OCI-LY7 (cell line): ENCODE data around the gene WNT10A. TPM values are rescaled to one million over a fixed set of nuclear protein-coding genes. Genes with fewer than 3 reads are reported as not detected.

Experiments
- BruUV-seq: library from RNA; stranded (reverse); fragments of 400-500 nt; replicated peaks from 2 replicates; lab custom pipeline; 2021; lab: Mats Ljungman, UMichigan
- CTCF ChIA-PET: fragments of 300-600 bp; sonication (Branson Sonifier 250); formaldehyde crosslinking; loops from one replicate; lab custom pipeline; 2022; ENCODE audit warnings: antibody characterized with exemption; ENCODE audit not compliant: unreplicated experiment; lab: Charles Lee
- POLR2A ChIA-PET: fragments of 300-600 bp; sonication (Branson Sonifier 250); formaldehyde crosslinking; loops from one replicate; lab custom pipeline; 2022; ENCODE audit warnings: antibody characterized with exemption; lab: Charles Lee
- DNase-seq: peaks from one replicate; pipeline ENCODE4 v3.0.0-alpha.2; 2015; ENCODE audit warnings: low spot score
- H2AFZ ChIP-seq: fragments of 200-600 bp; sonication (generic), shearing (Covaris generic); 2 replicates; pipeline ENCODE4 v1.6.1; 2014; ENCODE audit warnings: mild to moderate bottlenecking, antibody characterized with exemption, low read length, moderate library complexity
- H3K27ac ChIP-seq: fragments of 200-600 bp; sonication (generic); 2 replicates; pipeline ENCODE4 v1.5.1; 2014; ENCODE audit warnings: mixed run types, low read depth, mild to moderate bottlenecking, moderate library complexity, low read length, inconsistent platforms; ENCODE audit not compliant: poor library complexity, severe bottlenecking
- H3K36me3 ChIP-seq: fragments of 200-600 bp; sonication (generic); 2 replicates; pipeline ENCODE4 v1.6.1; 2014; ENCODE audit warnings: mild to moderate bottlenecking, antibody characterized with exemption, low read length, moderate library complexity, mixed read lengths; ENCODE audit not compliant: insufficient read depth
- H3K4me1 ChIP-seq: fragments of 200-600 bp; sonication (generic); 2 replicates; pipeline ENCODE4 v1.5.1; 2014; ENCODE audit warnings: mild to moderate bottlenecking, low read length; ENCODE audit not compliant: insufficient read depth, poor library complexity, severe bottlenecking
- H3K4me2 ChIP-seq: fragments of 200-600 bp; sonication (generic); 2 replicates; pipeline ENCODE4 v1.6.1; 2014; ENCODE audit warnings: mild to moderate bottlenecking, low read length
- H3K4me3 ChIP-seq: fragments of 200-600 bp; sonication (generic); 2 replicates; pipeline ENCODE4 v1.5.1; 2014; ENCODE audit warnings: mild to moderate bottlenecking, low read depth, low read length; ENCODE audit not compliant: poor library complexity, severe bottlenecking
- H3K79me2 ChIP-seq: fragments of 200-600 bp; sonication (generic); 2 replicates; pipeline ENCODE4 v1.6.1; 2016; ENCODE audit warnings: low read depth, mild to moderate bottlenecking, low read length, moderate library complexity, mixed read lengths; ENCODE audit not compliant: insufficient read depth
- H3K9me2 ChIP-seq: fragments of 200-600 bp; sonication (generic); 2 replicates; pipeline ENCODE4 v1.6.1; 2016; ENCODE audit warnings: mild to moderate bottlenecking, low read length, mixed read lengths; ENCODE audit not compliant: insufficient read depth
- H3K9me3 ChIP-seq: fragments of 200-600 bp; sonication (generic); 2 replicates; pipeline ENCODE4 v1.6.1; 2014; ENCODE audit warnings: mild to moderate bottlenecking, mixed run types, low read length, mixed read lengths
- H4K20me1 ChIP-seq: fragments of 200-600 bp; sonication (generic); 2 replicates; pipeline ENCODE4 v1.6.1; 2014; ENCODE audit warnings: mild to moderate bottlenecking, antibody characterized with exemption, low read length, moderate library complexity, mixed read lengths; ENCODE audit not compliant: insufficient read depth
- CTCF ChIP-seq: fragments of 200-600 bp; sonication (generic); conservative IDR thresholded peaks from 2 replicates; pipeline ENCODE4 v1.5.1; 2014; ENCODE audit warnings: mild to moderate bottlenecking, antibody characterized with exemption, low read length, moderate library complexity, mixed read lengths
- EZH2phosphoT487 ChIP-seq: fragments of 200-600 bp; sonication (generic); IDR thresholded peaks from 2 replicates; pipeline ENCODE4 v1.6.1; 2018; ENCODE audit warnings: low read depth, borderline replicate concordance, mild to moderate bottlenecking, mixed run types, antibody characterized with exemption, low read length, moderate library complexity, mixed read lengths
- intact Hi-C: fragments of 100-400 bp; cut with micrococcal nuclease; formaldehyde crosslinking; loops from one replicate; pipeline ENCODE4 v1.10.0; 2022; ENCODE audit not compliant: unreplicated experiment
- total RNA-seq, 2 experiments: library from RNA; depleted of rRNA in 1 of 2; stranded (reverse); fragments of >200 nt in 1 of 2; shearing (Covaris generic) in 1 of 2; gene quantifications; 2 replicates each; pipeline ENCODE4 v1.2.3, GENCODE V29; 2014 to 2022

The WNT10A gene
- total RNA-seq, 2 experiments from 2014 or later: 5.5 to 11.4 TPM

- no peaks in the 10 kb centered on the region for H3K9me2 ChIP-seq
- no peaks in the 10 kb centered on the region for H3K9me3 ChIP-seq
- peaks cover 46% of the 10 kb centered on the region for H3K4me1 ChIP-seq
- no peak overlapping the region for H3K4me3 ChIP-seq
- no TSS peak for BruUV-seq
- POLR2A ChIA-PET: interaction anchor here (2.0 to 5.1 kb wide), 2 partner anchors 21 to 25 kb away, joined by 5 to 86 read pairs; partner anchors contain the start of gene WNT10A
- no peak overlapping the region for H3K4me2 ChIP-seq
- no peaks in the 10 kb centered on the region for H3K36me3 ChIP-seq
- no peak overlapping the region for H2AFZ ChIP-seq
- DNase-seq: no peak
- no peak for TF ChIP-seq CTCF
- no peak for TF ChIP-seq EZH2phosphoT487
- H3K79me2 ChIP-seq: no peaks in the 10 kb centered on the region
- no peaks in the 10 kb centered on the region for H4K20me1 ChIP-seq
- intact Hi-C loops: loop anchor here (10.0 kb wide), 1 partner anchor 356 kb away; the partner anchor contains the start of genes TUBA4A and TUBA4B
- CTCF ChIA-PET: interaction anchor here (0.9 kb wide), 1 partner anchor 23 kb away, joined by 3 read pairs; no protein-coding TSS in a partner anchor
- no peak overlapping the region for H3K27ac ChIP-seq
Observed at GRCh38 chr2:218899147-218899546, 18.5 kb downstream of the WNT10A start.

- DNase-seq: no peak
- H3K4me1 ChIP-seq: peaks cover 20% of the 10 kb centered on the region
- no TSS peak for BruUV-seq
- no peak overlapping the region for H3K4me3 ChIP-seq
- H3K4me2 ChIP-seq: no peak overlapping the region
- no peak overlapping the region for H3K27ac ChIP-seq
- ChIA-PET POLR2A (interaction anchor here (1.1 kb wide), 1 partner anchor 21 kb away, joined by 3 read pairs; the partner anchor contains the start of gene WNT10A), CTCF (no interaction called here)
- no peaks in the 10 kb centered on the region for H4K20me1 ChIP-seq
- TF ChIP-seq CTCF (no peak), EZH2phosphoT487 (no peak)
- no peak overlapping the region for H2AFZ ChIP-seq
- no peaks in the 10 kb centered on the region for H3K9me2 ChIP-seq
- H3K79me2 ChIP-seq: no peaks in the 10 kb centered on the region
- no peaks in the 10 kb centered on the region for H3K36me3 ChIP-seq
- intact Hi-C loops: no loop called here
- no peaks in the 10 kb centered on the region for H3K9me3 ChIP-seq
Observed at GRCh38 chr2:218902427-218902826, 21.8 kb downstream of the WNT10A start.

- DNase-seq: no peak
- intact Hi-C loops: no loop called here
- TF ChIP-seq CTCF: no peak
- TF ChIP-seq EZH2phosphoT487: no peak
- POLR2A ChIA-PET: no interaction called here
- Histone ChIP-seq H3K27ac (no peak overlapping the region), H3K79me2 (no peaks in the 10 kb centered on the region), H3K9me2 (no peaks in the 10 kb centered on the region), H3K9me3 (no peaks in the 10 kb centered on the region), H3K4me3 (no peak overlapping the region), H2AFZ (no peak overlapping the region), H4K20me1 (no peaks in the 10 kb centered on the region), H3K4me2 (no peak overlapping the region), H3K36me3 (no peaks in the 10 kb centered on the region), H3K4me1 (peaks cover 13% of the 10 kb centered on the region)
- BruUV-seq: no TSS peak
- CTCF ChIA-PET: no interaction called here
Observed at GRCh38 chr2:218904176-218904575, 23.5 kb downstream of the WNT10A start.
